ENCODE data around the gene IMPDH1. TPM values are rescaled to one million over a fixed set of nuclear protein-coding genes. Genes with fewer than 3 reads are reported as not detected.
A peak's percentile ranks its signal among the peaks of the same experiment; 100 is the strongest.

IMPDH1 gene
- total and polyA plus RNA-seq, 9 of the 15 experiments (the other 6 are each of a cell fraction or from before 2014, with no cell fraction given) = 0.80 to 118 (median 64.3) TPM

- TF ChIP-seq ZNF740 (CRISPR knock-in tag; IDR thresholded peaks at IDR 0.05) = no peak
- no peak for TF ChIP-seq ZNF740 (tag; IDR thresholded peaks at IDR 0.05)
- TF ChIP-seq ZNF511 (CRISPR knock-in tag; IDR thresholded peaks at IDR 0.05) = peak; percentile 99
- no peak for TF ChIP-seq RBM34 (IDR thresholded peaks at IDR 0.05; ENCODE audit: borderline replicate concordance, insufficient read depth, low read length)
- peak; percentile 40; the same call in 1 of the 2 replicates for TF ChIP-seq FOXM1 (IDR thresholded peaks at IDR 0.05; ENCODE audit: low read depth)
- TF ChIP-seq FOXM1 (CRISPR knock-in tag; IDR thresholded peaks at IDR 0.05; ENCODE audit: low read depth) = peak; percentile 87
- no peak for TF ChIP-seq ZBTB8A (IDR thresholded peaks at IDR 0.05; ENCODE audit: partially characterized antibody)
- no peak for TF ChIP-seq CCAR2 (IDR thresholded peaks at IDR 0.05; ENCODE audit: low read depth, low read length)
- TF ChIP-seq ZNF224 (CRISPR knock-in tag; IDR thresholded peaks at IDR 0.05) = peak; percentile 85; the same call in 1 of the 2 replicates
- peak; percentile 88 for TF ChIP-seq ZNF431 (CRISPR knock-in tag; IDR thresholded peaks at IDR 0.05)
- TF ChIP-seq PURB (CRISPR knock-in tag; IDR thresholded peaks at IDR 0.05; ENCODE audit: low read depth) = no peak
- TF ChIP-seq SMC3 (conservative IDR thresholded peaks at IDR 0.05; ENCODE audit: insufficient read depth, low read depth, low read length) = no peak
- peak; percentile 99 for TF ChIP-seq MYC (IDR thresholded peaks at IDR 0.05; ENCODE audit: low read depth, low read length)
- peak; percentile 97 for TF ChIP-seq MYC (CRISPR knock-in tag; IDR thresholded peaks at IDR 0.05; ENCODE audit: borderline replicate concordance, low read depth)
- no peak for TF ChIP-seq MCM2 (IDR thresholded peaks at IDR 0.05; ENCODE audit: low read depth)
- TF ChIP-seq MXI1 (IDR thresholded peaks at IDR 0.05; ENCODE audit: low read depth, low read length) = peak; percentile 95
- 0 out of 2 replicates have a peak, but pooled peaks have one; percentile 78 for TF ChIP-seq FOXP4 (CRISPR knock-in tag; IDR thresholded peaks at IDR 0.05; ENCODE audit: borderline replicate concordance)
- no peak for TF ChIP-seq ZNF507 (tag; conservative IDR thresholded peaks at IDR 0.05)
- TF ChIP-seq THAP7 (CRISPR knock-in tag; IDR thresholded peaks at IDR 0.05) = no peak
- TF ChIP-seq HIVEP1 (CRISPR knock-in tag; IDR thresholded peaks at IDR 0.05) = 0 out of 2 replicates have a peak, but pooled peaks have one; percentile 33
- TF ChIP-seq ID3 (CRISPR knock-in tag; IDR thresholded peaks at IDR 0.05) = no peak
- peak; percentile 86 for TF ChIP-seq ID3 (tag; IDR thresholded peaks at IDR 0.05)
- TF ChIP-seq MAFF (IDR thresholded peaks at IDR 0.05; ENCODE audit: low read length) = no peak
- TF ChIP-seq XRCC5 (IDR thresholded peaks at IDR 0.05; ENCODE audit: low read depth, low read length) = peak; percentile 100
Observed at GRCh38 chr7:128343554-128344430, 66.0 kb downstream of the IMPDH1 start, which contains the start of gene RBM28 (continued).
